T-helper 17 cell (primary cell): ENCODE results near the gene ZNF774. TPM values are rescaled to one million over a fixed set of nuclear protein-coding genes. Genes with fewer than 3 reads are reported as not detected.
"Not testable (repeated sequence)": the region's sequence is repeated elsewhere in the genome, so short reads cannot be mapped to it uniquely, and the experiment has no call there.

Source experiments
- ATAC-seq: fragments of 150-1000 bp; cut with Tn5 transposase; 2 replicates; pipeline ENCODE4 v1.10.0; 2021; ENCODE audit warnings: mild to moderate bottlenecking, moderate library complexity
- DNase-seq, 3 donors: peaks; one replicate each; pipeline versions ENCODE4 v3.0.0 to v3.0.0-alpha.2; 2020 to 2021
- H3K9me3 ChIP-seq: one replicate; pipeline ENCODE4 v1.7.0; 2013; ENCODE audit warnings: low read length, mild to moderate bottlenecking; ENCODE audit not compliant: control insufficient read depth, poor library complexity, severe bottlenecking
- H3K27ac Mint-ChIP-seq: one replicate; pipeline ENCODE4 v1.8.0; 2022; ENCODE audit warnings: mild to moderate bottlenecking, moderate library complexity, mixed read lengths
- H3K27me3 Mint-ChIP-seq: one replicate; pipeline ENCODE4 v1.8.0; 2022; ENCODE audit warnings: mixed read lengths
- H3K36me3 Mint-ChIP-seq: one replicate; pipeline ENCODE4 v1.8.0; 2022; ENCODE audit warnings: low read depth, mixed read lengths
- H3K4me1 Mint-ChIP-seq: one replicate; pipeline ENCODE4 v1.8.0; 2022; ENCODE audit warnings: mild to moderate bottlenecking, mixed read lengths
- H3K4me3 Mint-ChIP-seq: one replicate; pipeline ENCODE4 v1.8.0; 2022; ENCODE audit warnings: mild to moderate bottlenecking, moderate library complexity, mixed read lengths
- total RNA-seq, 4 donors: library from RNA in 2 of 4; stranded (reverse) in 2 of 4; gene quantifications; one replicate each; pipeline ENCODE4 v1.2.3 and lab custom pipeline; 2022 to 2026

The ZNF774 gene
- total RNA-seq, 2 donors from 2014 or later, result 0.15 TPM; not detected in 1

- no peak overlapping the region for H3K27ac Mint-ChIP-seq
Observed at GRCh38 chr15:90326441-90326840, 25.6 kb upstream of the ZNF774 start.

GRCh38 chr15:90327311-90327710 is 24.8 kb upstream of the ZNF774 start:
- no peak for ATAC-seq
- peaks cover 3% of the 10 kb centered on the region for H3K4me1 Mint-ChIP-seq
- H3K27ac Mint-ChIP-seq, result no peak overlapping the region
- H3K9me3 ChIP-seq, result no peaks in the 10 kb centered on the region
- no peak overlapping the region for H3K4me3 Mint-ChIP-seq
- H3K27me3 Mint-ChIP-seq, result peaks cover 5% of the 10 kb centered on the region
- DNase-seq, result no peak
- peaks cover 3% of the 10 kb centered on the region for H3K36me3 Mint-ChIP-seq

More at GRCh38 chr15:90326441-90326840, 25.6 kb upstream of the ZNF774 start:
- ATAC-seq, result no peak
- peaks cover 3% of the 10 kb centered on the region for H3K4me1 Mint-ChIP-seq
- no peak for DNase-seq
- peaks cover 3% of the 10 kb centered on the region for H3K36me3 Mint-ChIP-seq
- no peaks in the 10 kb centered on the region for H3K9me3 ChIP-seq
- peaks cover 5% of the 10 kb centered on the region for H3K27me3 Mint-ChIP-seq
- no peak overlapping the region for H3K4me3 Mint-ChIP-seq

- DNase-seq (no peak), ATAC-seq (no peak)
- Mint-ChIP-seq H3K27me3 (no peaks in the 10 kb centered on the region), H3K36me3 (no peaks in the 10 kb centered on the region), H3K4me1 (peaks cover 6% of the 10 kb centered on the region), H3K4me3 (no peak overlapping the region), H3K27ac (no peak overlapping the region)
- H3K9me3 ChIP-seq, result no peaks in the 10 kb centered on the region
Observed at GRCh38 chr15:90334304-90334731, 17.8 kb upstream of the ZNF774 start.

- peaks cover 6% of the 10 kb centered on the region for H3K4me1 Mint-ChIP-seq
- no peak for DNase-seq
- H3K27me3 Mint-ChIP-seq, result no peaks in the 10 kb centered on the region
- H3K36me3 Mint-ChIP-seq, result no peaks in the 10 kb centered on the region
- peak; percentile 61 for ATAC-seq
- no peak overlapping the region for H3K4me3 Mint-ChIP-seq
- peak overlapping the region; percentile 29 for H3K27ac Mint-ChIP-seq
- no peaks in the 10 kb centered on the region for H3K9me3 ChIP-seq
Observed at GRCh38 chr15:90336705-90337141, 15.4 kb upstream of the ZNF774 start.

GRCh38 chr15:90337256-90337655 is 14.8 kb upstream of the ZNF774 start:
- Mint-ChIP-seq H3K27ac (peak overlapping the region; percentile 29), H3K4me1 (peaks cover 6% of the 10 kb centered on the region), H3K27me3 (no peaks in the 10 kb centered on the region), H3K4me3 (no peak overlapping the region), H3K36me3 (no peaks in the 10 kb centered on the region)
- no peak for DNase-seq
- H3K9me3 ChIP-seq, result no peaks in the 10 kb centered on the region
- no peak for ATAC-seq

- peaks cover 13% of the 10 kb centered on the region for H3K4me1 Mint-ChIP-seq
- no peaks in the 10 kb centered on the region for H3K36me3 Mint-ChIP-seq
- H3K4me3 Mint-ChIP-seq, result no peak overlapping the region
- no peaks in the 10 kb centered on the region for H3K27me3 Mint-ChIP-seq
- no peak for DNase-seq
- no peaks in the 10 kb centered on the region for H3K9me3 ChIP-seq
- ATAC-seq, result no peak
- no peak overlapping the region for H3K27ac Mint-ChIP-seq
Observed at GRCh38 chr15:90338532-90338931, 13.6 kb upstream of the ZNF774 start.

GRCh38 chr15:90340345-90340744 is 11.7 kb upstream of the ZNF774 start:
- no peak overlapping the region for H3K27ac Mint-ChIP-seq
- H3K36me3 Mint-ChIP-seq, result no peaks in the 10 kb centered on the region
- peaks cover 15% of the 10 kb centered on the region for H3K4me1 Mint-ChIP-seq
- no peak for ATAC-seq
- no peak overlapping the region for H3K4me3 Mint-ChIP-seq
- no peaks in the 10 kb centered on the region for H3K9me3 ChIP-seq
- no peak for DNase-seq
- no peaks in the 10 kb centered on the region for H3K27me3 Mint-ChIP-seq

- no peak overlapping the region for H3K27ac Mint-ChIP-seq
Observed at GRCh38 chr15:90343302-90343790, 8.7 kb upstream of the ZNF774 start.

GRCh38 chr15:90344662-90345061 is 7.4 kb upstream of the ZNF774 start:
- no peaks in the 10 kb centered on the region for H3K9me3 ChIP-seq
- ATAC-seq (no peak), DNase-seq (no peak)
- H3K27ac Mint-ChIP-seq, result peak overlapping the region; percentile 19
- H3K27me3 Mint-ChIP-seq, result no peaks in the 10 kb centered on the region
- no peak overlapping the region for H3K4me3 Mint-ChIP-seq
- peaks cover 8% of the 10 kb centered on the region for H3K4me1 Mint-ChIP-seq
- no peaks in the 10 kb centered on the region for H3K36me3 Mint-ChIP-seq

More at GRCh38 chr15:90343302-90343790, 8.7 kb upstream of the ZNF774 start:
- no peaks in the 10 kb centered on the region for H3K9me3 ChIP-seq
- H3K36me3 Mint-ChIP-seq, result no peaks in the 10 kb centered on the region
- H3K4me1 Mint-ChIP-seq, result peaks cover 8% of the 10 kb centered on the region
- no peak overlapping the region for H3K4me3 Mint-ChIP-seq
- ATAC-seq, result no peak
- H3K27me3 Mint-ChIP-seq, result no peaks in the 10 kb centered on the region
- DNase-seq, result no peak

GRCh38 chr15:90345857-90346256 is 6.2 kb upstream of the ZNF774 start:
- no peaks in the 10 kb centered on the region for H3K9me3 ChIP-seq
- Mint-ChIP-seq H3K4me3 (no peak overlapping the region), H3K4me1 (peaks cover 12% of the 10 kb centered on the region), H3K36me3 (no peaks in the 10 kb centered on the region), H3K27ac (no peak overlapping the region), H3K27me3 (no peaks in the 10 kb centered on the region)
- DNase-seq (no peak), ATAC-seq (no peak)

GRCh38 chr15:90347431-90348065 is 4.5 kb upstream of the ZNF774 start:
- not testable (repeated sequence) for H3K36me3 Mint-ChIP-seq, H3K9me3 ChIP-seq, H3K27ac Mint-ChIP-seq, DNase-seq, H3K4me3 Mint-ChIP-seq, H3K27me3 Mint-ChIP-seq, ATAC-seq
- peaks cover 10% of the 10 kb centered on the region for H3K4me1 Mint-ChIP-seq

GRCh38 chr15:90348456-90348855 is 3.6 kb upstream of the ZNF774 start:
- Mint-ChIP-seq H3K27ac (no peak overlapping the region), H3K4me3 (no peak overlapping the region), H3K36me3 (no peaks in the 10 kb centered on the region), H3K27me3 (no peaks in the 10 kb centered on the region), H3K4me1 (peaks cover 6% of the 10 kb centered on the region)
- ATAC-seq, result no peak
- no peaks in the 10 kb centered on the region for H3K9me3 ChIP-seq
- DNase-seq, result no peak

- ATAC-seq (no peak), DNase-seq (no peak)
- Mint-ChIP-seq H3K27me3 (no peaks in the 10 kb centered on the region), H3K36me3 (no peaks in the 10 kb centered on the region), H3K4me1 (peaks cover 5% of the 10 kb centered on the region), H3K27ac (no peak overlapping the region), H3K4me3 (no peak overlapping the region)
- no peaks in the 10 kb centered on the region for H3K9me3 ChIP-seq
Observed at GRCh38 chr15:90349072-90349471, 3.0 kb upstream of the ZNF774 start.

GRCh38 chr15:90349821-90350220 is 2.3 kb upstream of the ZNF774 start:
- DNase-seq (no peak), ATAC-seq (no peak)
- Mint-ChIP-seq H3K27ac (no peak overlapping the region), H3K36me3 (no peaks in the 10 kb centered on the region), H3K4me3 (no peak overlapping the region), H3K4me1 (peaks cover 3% of the 10 kb centered on the region), H3K27me3 (no peaks in the 10 kb centered on the region)
- H3K9me3 ChIP-seq, result no peaks in the 10 kb centered on the region
